Measurements from ENCODE around the gene CAMTA1.

Gene CAMTA1

GRCh38 chr1:7633506-7634245 lies 848.4 kb downstream of the CAMTA1 start:
- no peaks in the 10 kb centered on the region for H4K20me1 ChIP-seq
- no peaks in the 10 kb centered on the region for H3K36me3 ChIP-seq
- H3K4me1 ChIP-seq: no peaks in the 10 kb centered on the region
- no peak overlapping the region for H3K9ac ChIP-seq
- H3K9me3 ChIP-seq: no peaks in the 10 kb centered on the region
- H3K27me3 ChIP-seq: no peaks in the 10 kb centered on the region
- no peak overlapping the region for H3K4me3 ChIP-seq
- H3K27ac ChIP-seq: no peak overlapping the region
- no peak for TF ChIP-seq Cebpa-rat (IDR thresholded peaks at IDR 0.05)
- no peak overlapping the region for H3K4me2 ChIP-seq

DNA sequence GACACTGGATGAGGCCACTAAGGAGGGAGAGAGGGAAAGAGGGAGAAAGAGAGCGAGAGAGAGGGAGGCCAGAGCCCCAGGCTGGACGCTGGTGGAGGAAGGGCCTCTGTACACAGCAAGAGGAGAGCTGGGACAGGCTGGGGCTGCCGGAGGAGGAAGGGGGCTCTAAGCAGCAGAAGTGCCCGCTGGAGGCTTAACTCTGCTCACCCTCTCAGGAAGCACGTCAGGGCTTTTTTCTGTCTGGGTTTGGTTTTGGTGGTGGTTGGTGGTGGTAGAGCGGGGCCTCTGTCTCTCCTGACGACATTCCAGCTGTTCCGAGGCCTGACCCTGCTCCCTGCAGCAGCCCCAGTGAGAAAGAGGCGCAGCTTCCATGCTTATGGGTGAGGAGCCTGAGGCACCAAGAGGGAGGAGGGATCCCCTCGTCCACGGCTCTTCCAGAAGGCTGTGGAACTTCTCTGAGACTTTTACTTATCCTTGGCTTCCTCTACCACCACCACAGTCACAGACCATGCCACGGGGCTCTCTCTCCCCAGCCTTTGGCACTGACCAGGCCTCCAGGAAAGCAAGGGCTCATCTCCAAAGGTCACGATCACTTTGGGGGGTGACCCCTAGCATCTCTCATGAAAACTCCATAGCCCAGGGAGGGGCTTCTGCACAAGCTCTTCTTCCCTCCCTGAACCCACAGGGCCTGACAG lies 849.4 kb downstream of the CAMTA1 start:
- H3K4me3 ChIP-seq: no peak overlapping the region
- H3K36me3 ChIP-seq: no peaks in the 10 kb centered on the region
- H3K9ac ChIP-seq: no peak overlapping the region

DNA sequence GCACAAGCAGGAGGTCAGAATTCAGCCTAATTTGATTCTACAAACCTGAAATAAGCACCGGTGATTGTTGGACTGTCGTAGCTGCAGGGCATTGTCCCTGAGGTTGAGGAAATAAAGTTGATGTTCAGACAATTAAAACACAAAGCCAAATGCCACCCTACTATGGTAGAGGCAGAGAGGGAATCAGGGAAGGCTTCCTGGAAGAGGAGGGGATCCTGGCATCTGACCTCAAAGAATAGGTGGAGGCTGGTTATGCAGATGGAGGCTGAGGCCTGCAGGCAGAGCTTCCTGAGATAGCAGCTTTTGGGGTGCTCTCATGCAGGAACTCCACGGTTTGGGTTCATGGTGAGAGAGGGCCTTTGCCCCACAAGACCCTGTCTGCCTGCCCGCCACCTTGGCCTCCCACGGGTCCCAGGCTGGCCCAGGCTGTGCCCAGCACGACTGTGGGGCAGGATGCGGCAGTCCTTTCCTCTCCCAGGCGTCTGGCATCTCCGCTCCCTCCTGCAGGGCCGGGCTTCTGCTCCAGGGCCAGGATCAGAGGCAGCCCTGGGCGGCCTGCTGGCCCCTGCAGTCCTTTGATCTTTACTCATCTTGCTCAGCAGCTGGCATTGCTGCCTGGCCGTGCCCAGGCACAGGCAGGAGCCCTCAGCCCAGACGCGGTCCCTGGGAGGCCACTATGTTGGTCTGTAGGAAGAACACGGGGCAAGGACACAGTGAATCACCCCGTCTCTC lies 851.7 kb downstream of the CAMTA1 start:
- TF ChIP-seq Cebpa-rat (IDR thresholded peaks at IDR 0.05): no peak
- Histone ChIP-seq H3K9ac (no peak overlapping the region), H3K27me3 (no peaks in the 10 kb centered on the region), H3K4me1 (peaks cover 11% of the 10 kb centered on the region), H3K27ac (no peak overlapping the region), H4K20me1 (no peaks in the 10 kb centered on the region), H3K4me2 (no peak overlapping the region), H3K36me3 (no peaks in the 10 kb centered on the region), H3K9me3 (no peaks in the 10 kb centered on the region), H3K4me3 (no peak overlapping the region)

More for the DNA sequence above, 849.4 kb downstream of the CAMTA1 start:
- Histone ChIP-seq H3K27ac (no peak overlapping the region), H4K20me1 (no peaks in the 10 kb centered on the region), H3K27me3 (no peaks in the 10 kb centered on the region), H3K9me3 (no peaks in the 10 kb centered on the region), H3K4me1 (no peaks in the 10 kb centered on the region), H3K4me2 (no peak overlapping the region)
- TF ChIP-seq Cebpa-rat (IDR thresholded peaks at IDR 0.05): no peak

DNA sequence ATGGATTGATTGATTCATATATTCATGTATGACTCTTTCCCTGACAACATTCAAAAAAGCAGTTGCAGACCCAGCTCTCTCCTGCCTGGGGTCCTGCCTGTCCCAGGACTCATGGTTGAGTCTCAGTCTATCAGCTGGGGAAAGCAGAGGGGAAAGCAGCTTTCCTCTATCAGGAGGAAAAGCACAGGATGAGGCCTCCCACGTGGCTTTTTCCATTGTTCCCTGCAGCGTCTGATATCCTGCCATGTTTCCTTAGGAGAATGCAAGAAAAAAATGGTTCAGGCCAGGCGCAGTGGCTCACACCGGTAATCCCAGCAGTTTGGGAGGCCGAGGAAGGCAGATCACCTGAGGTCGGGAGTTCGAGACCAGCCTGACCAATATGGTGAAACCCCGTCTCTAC lies 852.8 kb downstream of the CAMTA1 start:
- Histone ChIP-seq H3K27ac (no peak overlapping the region), H3K4me1 (peaks cover 22% of the 10 kb centered on the region)
- TF ChIP-seq Cebpa-rat (IDR thresholded peaks at IDR 0.05): no peak

GRCh38 chr1:7639435-7640131 lies 854.3 kb downstream of the CAMTA1 start:
- no peak overlapping the region for H3K27ac ChIP-seq
- H3K4me1 ChIP-seq: peaks cover 28% of the 10 kb centered on the region
- no peak overlapping the region for H3K9ac ChIP-seq
- H3K27me3 ChIP-seq: no peaks in the 10 kb centered on the region
- H3K9me3 ChIP-seq: no peaks in the 10 kb centered on the region
- no peaks in the 10 kb centered on the region for H3K36me3 ChIP-seq
- no peak for TF ChIP-seq Cebpa-rat (IDR thresholded peaks at IDR 0.05)
- H3K4me3 ChIP-seq: no peak overlapping the region
- no peaks in the 10 kb centered on the region for H4K20me1 ChIP-seq
- H3K4me2 ChIP-seq: no peak overlapping the region

More for the DNA sequence above, 852.8 kb downstream of the CAMTA1 start:
- H3K36me3 ChIP-seq: no peaks in the 10 kb centered on the region
- H3K4me3 ChIP-seq: no peak overlapping the region
- no peaks in the 10 kb centered on the region for H4K20me1 ChIP-seq
- H3K9me3 ChIP-seq: no peaks in the 10 kb centered on the region
- H3K9ac ChIP-seq: no peak overlapping the region
- H3K4me2 ChIP-seq: no peak overlapping the region
- no peaks in the 10 kb centered on the region for H3K27me3 ChIP-seq

- no peak overlapping the region for H3K9ac ChIP-seq
- H3K27ac ChIP-seq: no peak overlapping the region
- H3K4me1 ChIP-seq: peaks cover 34% of the 10 kb centered on the region
- no peak for TF ChIP-seq Cebpa-rat (IDR thresholded peaks at IDR 0.05)
- no peaks in the 10 kb centered on the region for H3K27me3 ChIP-seq
- H3K36me3 ChIP-seq: no peaks in the 10 kb centered on the region
- no peaks in the 10 kb centered on the region for H4K20me1 ChIP-seq
- H3K4me2 ChIP-seq: no peak overlapping the region
- no peak overlapping the region for H3K4me3 ChIP-seq
- no peaks in the 10 kb centered on the region for H3K9me3 ChIP-seq
Measured at GRCh38 chr1:7640350-7640749, 855.1 kb downstream of the CAMTA1 start.

- TF ChIP-seq Cebpa-rat (IDR thresholded peaks at IDR 0.05): no peak
- Histone ChIP-seq H3K27me3 (no peaks in the 10 kb centered on the region), H3K4me1 (peaks cover 41% of the 10 kb centered on the region), H3K4me3 (no peak overlapping the region), H3K9me3 (no peaks in the 10 kb centered on the region), H3K36me3 (no peaks in the 10 kb centered on the region), H4K20me1 (no peaks in the 10 kb centered on the region), H3K4me2 (no peak overlapping the region), H3K9ac (peak overlapping the region; percentile 10; the same call in 1 of the 2 replicates), H3K27ac (no peak overlapping the region)
Measured at GRCh38 chr1:7640920-7641585, 855.8 kb downstream of the CAMTA1 start.

DNA sequence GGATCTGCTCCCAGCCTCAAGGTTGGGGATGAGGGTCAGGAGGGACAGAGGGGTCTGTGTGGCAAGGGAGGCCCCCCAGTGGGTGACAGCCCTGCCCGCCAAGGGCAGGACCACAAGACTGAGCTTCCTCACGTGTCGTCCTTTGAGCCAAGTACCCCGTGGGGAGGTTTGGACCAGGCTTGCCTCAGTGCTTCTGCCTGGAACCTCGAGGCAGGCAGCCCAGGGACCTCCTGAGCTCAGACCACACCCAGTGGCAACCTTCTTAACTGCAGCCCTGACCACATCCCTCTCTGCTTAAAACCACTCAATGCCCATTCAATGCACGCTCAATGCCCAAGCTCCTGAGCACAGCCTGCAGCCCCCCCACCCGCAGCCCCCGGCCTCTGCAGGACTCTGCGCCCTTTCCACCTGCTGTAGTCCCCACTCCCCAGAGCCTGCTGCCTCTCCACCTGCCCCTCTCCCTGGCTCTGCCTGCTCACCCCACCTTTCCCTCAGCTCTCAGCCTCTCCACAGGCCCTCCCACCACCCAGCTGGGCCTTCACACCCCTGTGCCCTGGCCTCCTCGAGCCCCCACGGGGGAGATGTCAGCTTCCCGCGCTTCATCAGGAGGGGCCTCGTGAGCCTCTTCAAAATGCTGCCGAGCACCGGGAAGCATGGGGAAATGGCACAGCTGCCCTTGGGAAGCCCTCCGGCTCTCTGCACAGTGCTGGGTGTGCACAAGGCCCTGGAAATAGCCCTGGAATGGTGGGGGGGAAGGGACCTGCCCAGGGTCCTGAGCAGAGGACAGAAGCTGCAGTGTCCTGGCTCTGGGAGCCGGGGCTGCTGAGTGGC lies 856.5 kb downstream of the CAMTA1 start:
- H3K4me3 ChIP-seq: no peak overlapping the region
- H3K9me3 ChIP-seq: no peaks in the 10 kb centered on the region
- H3K4me2 ChIP-seq: peak overlapping the region; percentile 48
- H3K36me3 ChIP-seq: no peaks in the 10 kb centered on the region
- H3K9ac ChIP-seq: peak overlapping the region; percentile 10; the same call in 1 of the 2 replicates
- 0 out of 2 replicates have a peak overlapping the region, but pooled peaks have one; percentile 30 for H3K27ac ChIP-seq
- H3K27me3 ChIP-seq: no peaks in the 10 kb centered on the region
- TF ChIP-seq Cebpa-rat (IDR thresholded peaks at IDR 0.05): no peak
- peaks cover 43% of the 10 kb centered on the region for H3K4me1 ChIP-seq
- no peaks in the 10 kb centered on the region for H4K20me1 ChIP-seq
